Loucy (cell line): ENCODE measurements around the gene TRPT1.
A peak's percentile ranks its signal among the peaks of the same experiment; 100 is the strongest.

Experiments
- H2AFZ ChIP-seq: fragments of 200-600 bp; sonication (generic); 2 replicates; pipeline ENCODE4 v1.6.0; 2016; ENCODE audit warnings: antibody characterized with exemption, mild to moderate bottlenecking, low read length, moderate library complexity
- H3F3A ChIP-seq: fragments of 200-600 bp; 2 replicates; pipeline ENCODE4 v1.6.0; 2016; ENCODE audit warnings: antibody characterized with exemption, low read depth, mild to moderate bottlenecking
- H3K27me3 ChIP-seq: fragments of 200-600 bp; sonication (generic); 2 replicates; pipeline ENCODE4 v1.6.1; 2014; ENCODE audit warnings: low read length, mild to moderate bottlenecking; ENCODE audit not compliant: insufficient read depth, poor library complexity, severe bottlenecking
- H3K36me3 ChIP-seq: fragments of 200-600 bp; sonication (generic); 2 replicates; pipeline ENCODE4 v1.6.1; 2016; ENCODE audit warnings: low read length; ENCODE audit not compliant: insufficient read depth
- H3K4me1 ChIP-seq: fragments of 200-600 bp; sonication (generic); 2 replicates; pipeline ENCODE4 v1.5.1; 2014; ENCODE audit warnings: low read length, mild to moderate bottlenecking; ENCODE audit not compliant: insufficient read depth, poor library complexity, severe bottlenecking
- H3K4me2 ChIP-seq: fragments of 200-600 bp; sonication (generic); 2 replicates; pipeline ENCODE4 v1.6.0; 2014; ENCODE audit warnings: antibody characterized with exemption, low read length, low read depth, mild to moderate bottlenecking; ENCODE audit not compliant: poor library complexity, severe bottlenecking
- H3K4me3 ChIP-seq: fragments of 200-600 bp; sonication (generic); 2 replicates; pipeline ENCODE4 v1.5.1; 2014; ENCODE audit warnings: low read length, mild to moderate bottlenecking, mixed read lengths; ENCODE audit not compliant: poor library complexity, severe bottlenecking
- H3K79me2 ChIP-seq: fragments of 200-600 bp; sonication (generic); 2 replicates; pipeline ENCODE4 v1.6.1; 2014; ENCODE audit warnings: low read length; ENCODE audit not compliant: insufficient read depth
- H3K9ac ChIP-seq: fragments of 200-600 bp; sonication (generic); 2 replicates; pipeline ENCODE4 v1.6.0; 2014; ENCODE audit warnings: mild to moderate bottlenecking, low read depth, low read length, moderate library complexity; ENCODE audit not compliant: poor library complexity, severe bottlenecking
- H3K9me2 ChIP-seq: fragments of 200-600 bp; sonication (generic); replicated peaks from 2 replicates; pipeline ENCODE4 v1.6.1; 2016; ENCODE audit warnings: low read depth, low read length, mixed read lengths
- H3K9me3 ChIP-seq: fragments of 200-600 bp; sonication (generic); 2 replicates; pipeline ENCODE4 v1.6.1; 2014; ENCODE audit warnings: mild to moderate bottlenecking, antibody characterized with exemption, low read length, low read depth; ENCODE audit not compliant: insufficient read depth
- H4K20me1 ChIP-seq: fragments of 200-600 bp; sonication (generic); 2 replicates; pipeline ENCODE4 v1.6.0; 2014; ENCODE audit warnings: antibody characterized with exemption, low read length, mild to moderate bottlenecking; ENCODE audit not compliant: insufficient read depth, poor library complexity, severe bottlenecking
- CTCF ChIP-seq: fragments of 200-600 bp; sonication (generic); conservative IDR thresholded peaks from 2 replicates; pipeline ENCODE4 v1.5.1; 2014; ENCODE audit warnings: mild to moderate bottlenecking, antibody characterized with exemption, low read length
- EZH2phosphoT487 ChIP-seq: fragments of 200-600 bp; IDR thresholded peaks from 2 replicates; pipeline ENCODE4 v1.6.1; 2018; ENCODE audit warnings: antibody characterized with exemption, mild to moderate bottlenecking, moderate library complexity, borderline replicate concordance

TRPT1 gene

GRCh38 chr11:64255135-64256128, 29.4 kb upstream of the TRPT1 start:
- no peaks in the 10 kb centered on the region for H3K36me3 ChIP-seq
- H3K27me3 ChIP-seq, result no peaks in the 10 kb centered on the region
- no peaks in the 10 kb centered on the region for H3F3A ChIP-seq
- H3K9ac ChIP-seq, result no peak overlapping the region
- no peak overlapping the region for H3K4me2 ChIP-seq
- H4K20me1 ChIP-seq, result no peaks in the 10 kb centered on the region
- no peaks in the 10 kb centered on the region for H3K9me3 ChIP-seq
- H3K4me3 ChIP-seq, result no peak overlapping the region
- no peak overlapping the region for H2AFZ ChIP-seq
- no peak for TF ChIP-seq EZH2phosphoT487
- TF ChIP-seq CTCF, result no peak
- peaks cover 5% of the 10 kb centered on the region; the same call in 1 of the 2 replicates for H3K79me2 ChIP-seq
- peaks cover 13% of the 10 kb centered on the region for H3K4me1 ChIP-seq
- H3K9me2 ChIP-seq, result no peaks in the 10 kb centered on the region

- Histone ChIP-seq H4K20me1 (no peaks in the 10 kb centered on the region), H3K79me2 (peaks cover 5% of the 10 kb centered on the region; the same call in 1 of the 2 replicates), H2AFZ (no peak overlapping the region), H3K4me3 (no peak overlapping the region), H3K4me2 (no peak overlapping the region), H3K9me3 (no peaks in the 10 kb centered on the region), H3K4me1 (peaks cover 22% of the 10 kb centered on the region), H3K9me2 (no peaks in the 10 kb centered on the region), H3K36me3 (no peaks in the 10 kb centered on the region), H3K9ac (no peak overlapping the region), H3F3A (no peaks in the 10 kb centered on the region), H3K27me3 (no peaks in the 10 kb centered on the region)
- TF ChIP-seq CTCF, result no peak
- no peak for TF ChIP-seq EZH2phosphoT487
Observed at GRCh38 chr11:64254326-64254725, 28.3 kb upstream of the TRPT1 start.

- H3K9me3 ChIP-seq, result no peaks in the 10 kb centered on the region
- peaks cover 26% of the 10 kb centered on the region for H3K4me1 ChIP-seq
- TF ChIP-seq EZH2phosphoT487, result no peak
- no peak for TF ChIP-seq CTCF
- no peak overlapping the region for H2AFZ ChIP-seq
- peaks cover 5% of the 10 kb centered on the region; the same call in 1 of the 2 replicates for H3K79me2 ChIP-seq
- no peaks in the 10 kb centered on the region for H3F3A ChIP-seq
- no peaks in the 10 kb centered on the region for H4K20me1 ChIP-seq
- H3K4me3 ChIP-seq, result no peak overlapping the region
- no peak overlapping the region for H3K9ac ChIP-seq
- H3K36me3 ChIP-seq, result no peaks in the 10 kb centered on the region
- no peaks in the 10 kb centered on the region for H3K27me3 ChIP-seq
- peak overlapping the region; percentile 13 for H3K4me2 ChIP-seq
- H3K9me2 ChIP-seq, result no peaks in the 10 kb centered on the region
Observed at GRCh38 chr11:64253481-64253880, 27.5 kb upstream of the TRPT1 start.
